SJSA1 (cell line): ENCODE measurements around the gene TMEM184A. TPM values are rescaled to one million over a fixed set of nuclear protein-coding genes. Genes with fewer than 3 reads are reported as not detected.

Experiments used
- DNase-seq, 2 experiments: peaks; one replicate each; pipeline ENCODE4 v3.0.0-alpha.2; 2015 to 2020; ENCODE audit warnings: low spot score in 2 of 2, low read depth in 1 of 2
- H3K27ac ChIP-seq: fragments of 250-450 bp; sonication (Bioruptor Pico); 2 replicates; pipeline ENCODE4 v1.5.1; 2020; ENCODE audit warnings: mild to moderate bottlenecking, moderate library complexity
- H3K27me3 ChIP-seq: fragments of 250-450 bp; sonication (Bioruptor Pico); replicated peaks from 2 replicates; pipeline ENCODE4 v1.5.1; 2020; ENCODE audit warnings: mild to moderate bottlenecking, moderate library complexity
- H3K36me3 ChIP-seq: fragments of 250-450 bp; sonication (Bioruptor Pico); 2 replicates; pipeline ENCODE4 v1.5.1; 2020; ENCODE audit warnings: mild to moderate bottlenecking
- H3K4me1 ChIP-seq: fragments of 250-450 bp; sonication (Bioruptor Pico); replicated peaks from 2 replicates; pipeline ENCODE4 v1.6.1; 2021; ENCODE audit warnings: mild to moderate bottlenecking
- H3K4me3 ChIP-seq: fragments of 250-450 bp; sonication (Bioruptor Pico); 2 replicates; pipeline ENCODE4 v1.5.1; 2020; ENCODE audit warnings: mild to moderate bottlenecking
- H3K9me3 ChIP-seq: fragments of 250-450 bp; sonication (Bioruptor Pico); replicated peaks from 2 replicates; pipeline ENCODE4 v1.5.1; 2020; ENCODE audit warnings: mild to moderate bottlenecking
- total RNA-seq: library from RNA; depleted of rRNA; stranded (reverse); fragments of >200 nt; shearing (Covaris generic); gene quantifications from 2 replicates; pipeline ENCODE4 v1.2.3, GENCODE V29; 2014

Gene TMEM184A
- total RNA-seq, 1 experiment from 2014 or later, result 1.8 TPM

DNA sequence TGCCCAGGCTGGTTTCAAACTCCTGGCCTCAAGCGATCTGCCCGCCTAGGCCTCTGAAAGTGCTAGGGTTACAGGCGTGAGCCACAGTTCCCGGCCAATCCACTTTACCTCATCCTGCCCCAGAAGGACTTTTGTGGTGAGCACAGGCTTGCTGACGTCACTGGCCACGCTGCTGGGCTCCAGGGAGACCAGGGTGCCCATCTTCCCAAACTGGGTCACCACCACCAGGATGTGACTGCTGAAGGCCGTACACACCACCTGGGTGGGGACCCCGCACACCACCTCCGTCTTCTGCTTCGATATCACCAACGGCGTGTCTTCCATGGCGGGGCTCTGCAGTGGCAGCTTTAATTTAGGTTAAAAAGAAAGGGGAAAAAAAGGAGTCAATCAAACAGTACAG lies 13.0 kb upstream of the TMEM184A start:
- Histone ChIP-seq H3K27me3 (no peaks in the 10 kb centered on the region), H3K4me3 (peak overlapping the region; percentile 94), H3K4me1 (peaks cover 33% of the 10 kb centered on the region), H3K9me3 (no peaks in the 10 kb centered on the region; the same call in 1 of the 2 replicates), H3K36me3 (peaks cover 42% of the 10 kb centered on the region), H3K27ac (peak overlapping the region; percentile 82)
- DNase-seq, result peak; percentile 46 to 71

DNA sequence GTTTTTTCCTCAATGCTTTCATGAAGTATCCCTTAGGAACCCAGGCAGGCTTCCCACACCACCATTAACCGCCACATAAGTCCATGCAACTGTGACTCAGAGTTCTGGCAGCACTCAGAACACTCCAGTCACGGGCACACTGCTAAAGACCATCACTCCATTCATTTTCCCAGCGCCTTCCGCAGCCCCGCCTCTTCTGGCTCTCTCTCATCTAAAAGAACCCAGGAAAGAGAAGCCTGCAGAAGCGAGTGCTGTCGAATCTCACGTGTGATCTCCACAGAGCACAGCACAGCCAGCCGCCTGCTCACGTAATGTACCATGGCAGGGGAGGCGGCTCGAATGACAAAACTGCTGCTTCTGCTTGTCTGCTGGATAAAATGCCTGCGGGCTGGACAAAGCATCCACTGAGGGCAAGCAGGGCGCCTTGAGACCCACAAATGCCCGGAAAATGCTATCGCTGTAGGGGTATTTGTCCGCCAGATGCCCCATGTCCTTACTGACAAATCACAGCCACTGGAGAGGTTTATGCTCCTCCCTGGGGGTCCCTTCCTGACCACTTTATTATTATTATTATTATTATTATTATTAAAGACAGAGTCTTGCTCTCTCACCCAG lies 12.0 kb upstream of the TMEM184A start:
- Histone ChIP-seq H3K9me3 (no peaks in the 10 kb centered on the region; the same call in 1 of the 2 replicates), H3K27ac (peak overlapping the region; percentile 42; the same call in 1 of the 2 replicates), H3K4me1 (peaks cover 33% of the 10 kb centered on the region), H3K4me3 (no peak overlapping the region), H3K27me3 (no peaks in the 10 kb centered on the region), H3K36me3 (peaks cover 42% of the 10 kb centered on the region)
- DNase-seq, result no peak

DNA sequence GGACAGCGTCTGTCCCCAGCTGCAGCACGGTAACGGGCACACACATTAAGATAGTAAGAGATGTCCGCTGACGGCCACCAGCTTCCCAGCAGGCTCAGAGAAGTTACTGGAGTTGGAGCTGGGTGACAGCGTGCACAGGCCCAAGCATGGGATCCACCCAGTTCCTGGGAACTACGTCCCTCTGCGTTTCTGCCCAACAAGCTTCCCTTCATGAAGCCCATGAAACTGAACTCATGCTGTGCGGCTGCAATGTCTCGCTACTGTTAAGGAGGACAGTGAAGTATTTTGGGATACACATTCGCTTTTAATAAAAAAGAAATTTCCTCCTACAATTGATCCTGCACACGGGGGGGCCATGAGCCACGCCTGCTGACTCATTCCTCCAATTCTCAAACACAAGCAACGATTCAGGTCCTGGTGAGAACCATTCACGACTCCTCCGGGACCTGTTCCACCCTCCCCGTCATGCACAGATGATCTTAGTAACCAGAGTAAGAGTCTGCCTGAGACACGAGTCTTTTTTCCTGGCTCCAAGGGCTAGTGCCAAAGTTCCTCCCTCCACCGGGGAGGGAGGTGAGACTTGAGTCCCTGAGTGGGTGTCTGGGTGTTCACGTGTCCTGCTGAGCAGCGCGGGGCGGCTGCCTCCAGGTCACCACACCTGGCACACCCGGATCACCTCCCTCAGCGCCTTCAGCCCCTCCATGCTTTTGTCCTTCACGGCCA lies 11.2 kb upstream of the TMEM184A start:
- Histone ChIP-seq H3K36me3 (peaks cover 38% of the 10 kb centered on the region), H3K27ac (peak overlapping the region; percentile 42), H3K27me3 (no peaks in the 10 kb centered on the region), H3K4me1 (peaks cover 33% of the 10 kb centered on the region), H3K4me3 (no peak overlapping the region), H3K9me3 (no peaks in the 10 kb centered on the region; the same call in 1 of the 2 replicates)
- peak in 1 of 2 experiments; percentile 48 for DNase-seq

- Histone ChIP-seq H3K27me3 (no peaks in the 10 kb centered on the region), H3K9me3 (no peaks in the 10 kb centered on the region; the same call in 1 of the 2 replicates), H3K27ac (no peak overlapping the region), H3K4me1 (peaks cover 30% of the 10 kb centered on the region), H3K4me3 (no peak overlapping the region), H3K36me3 (peaks cover 38% of the 10 kb centered on the region)
- DNase-seq, result no peak
Measured at GRCh38 chr7:1566687-1567048, 10.7 kb upstream of the TMEM184A start.

DNA sequence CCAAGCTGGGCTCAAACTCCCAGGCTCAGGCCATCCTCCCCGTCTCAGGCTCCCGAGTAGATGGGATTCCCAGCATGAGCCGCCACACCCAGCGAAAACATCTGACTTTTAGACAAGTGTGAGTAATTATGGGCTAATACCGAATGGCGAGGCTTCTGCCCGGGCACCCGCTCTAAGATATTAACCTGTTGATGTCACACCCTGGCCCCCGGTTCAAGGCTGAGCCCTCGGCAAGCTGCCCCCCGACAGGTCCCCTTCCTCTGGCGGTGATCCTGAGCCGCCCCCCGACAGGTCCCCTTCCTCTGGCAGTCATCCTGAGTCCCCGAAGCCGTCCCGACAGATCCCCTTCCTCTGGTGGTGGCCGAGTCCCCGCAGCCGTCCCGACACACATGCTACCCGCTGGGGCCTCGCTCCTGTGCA lies 8.6 kb upstream of the TMEM184A start:
- Histone ChIP-seq H3K4me3 (no peak overlapping the region), H3K27ac (no peak overlapping the region)
- DNase-seq, result no peak

GRCh38 chr7:1563981-1564602 lies 8.1 kb upstream of the TMEM184A start:
- peaks cover 19% of the 10 kb centered on the region for H3K4me1 ChIP-seq
- H3K4me3 ChIP-seq, result no peak overlapping the region
- no peaks in the 10 kb centered on the region for H3K9me3 ChIP-seq
- no peak overlapping the region for H3K27ac ChIP-seq
- DNase-seq, result no peak
- peaks cover 30% of the 10 kb centered on the region for H3K36me3 ChIP-seq
- H3K27me3 ChIP-seq, result no peaks in the 10 kb centered on the region

More for the DNA sequence above, 8.6 kb upstream of the TMEM184A start:
- Histone ChIP-seq H3K27me3 (no peaks in the 10 kb centered on the region), H3K36me3 (peaks cover 30% of the 10 kb centered on the region), H3K4me1 (peaks cover 22% of the 10 kb centered on the region), H3K9me3 (no peaks in the 10 kb centered on the region)

DNA sequence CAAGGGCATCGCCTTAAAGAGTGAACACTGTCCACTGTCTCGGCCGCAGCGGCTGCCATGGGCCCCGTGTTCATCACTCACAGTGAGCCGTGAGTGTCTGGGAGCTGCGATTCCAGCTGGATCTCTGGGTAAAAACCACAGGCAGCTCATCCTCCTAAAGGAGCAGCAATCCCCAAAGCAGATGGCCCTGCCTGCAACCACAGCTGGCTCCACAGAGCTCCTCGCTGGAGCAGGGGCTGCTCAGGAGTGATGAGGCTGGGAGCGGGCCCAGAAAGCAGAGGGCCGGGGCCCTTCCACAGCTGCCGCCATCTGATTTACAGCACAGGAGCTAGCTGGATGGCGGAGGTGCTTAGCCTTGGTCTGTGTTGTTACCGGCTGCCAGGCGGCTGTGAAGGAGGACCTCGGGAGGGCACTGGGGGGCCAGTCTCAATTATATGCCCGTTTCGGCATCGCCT lies 6.6 kb upstream of the TMEM184A start:
- Histone ChIP-seq H3K9me3 (no peaks in the 10 kb centered on the region), H3K36me3 (peaks cover 24% of the 10 kb centered on the region), H3K27ac (no peak overlapping the region), H3K4me3 (no peak overlapping the region), H3K27me3 (no peaks in the 10 kb centered on the region), H3K4me1 (peaks cover 7% of the 10 kb centered on the region)
- no peak for DNase-seq

DNA sequence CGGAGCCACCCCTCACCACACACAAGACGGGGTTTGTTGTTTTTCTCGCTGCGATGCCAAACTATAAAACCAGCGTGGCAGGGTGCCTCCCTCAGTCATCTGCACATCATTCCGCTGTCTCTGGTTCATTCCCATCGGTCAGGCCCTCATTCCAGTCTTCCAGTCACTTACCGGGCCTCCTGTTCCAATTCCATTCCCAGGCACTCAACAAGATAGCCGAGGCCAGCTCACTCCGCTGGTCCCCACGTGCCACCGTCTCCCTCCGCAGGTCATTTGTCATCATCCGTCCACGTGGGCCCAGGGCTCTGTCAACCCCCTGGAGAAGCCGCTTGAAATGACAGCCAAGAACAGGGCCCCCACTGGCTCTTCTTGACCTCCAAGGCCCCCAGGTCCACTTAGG lies 6.1 kb upstream of the TMEM184A start:
- Histone ChIP-seq H3K4me3 (no peak overlapping the region), H3K36me3 (peaks cover 19% of the 10 kb centered on the region), H3K27ac (no peak overlapping the region), H3K27me3 (no peaks in the 10 kb centered on the region), H3K9me3 (no peaks in the 10 kb centered on the region), H3K4me1 (peaks cover 2% of the 10 kb centered on the region)
- DNase-seq, result no peak

- Histone ChIP-seq H3K36me3 (peaks cover 12% of the 10 kb centered on the region; the same call in 1 of the 2 replicates), H3K27ac (no peak overlapping the region), H3K9me3 (no peaks in the 10 kb centered on the region), H3K27me3 (no peaks in the 10 kb centered on the region), H3K4me3 (no peak overlapping the region), H3K4me1 (peaks cover 4% of the 10 kb centered on the region)
- DNase-seq, result no peak
Measured at GRCh38 chr7:1561036-1561940, 5.3 kb upstream of the TMEM184A start.

DNA sequence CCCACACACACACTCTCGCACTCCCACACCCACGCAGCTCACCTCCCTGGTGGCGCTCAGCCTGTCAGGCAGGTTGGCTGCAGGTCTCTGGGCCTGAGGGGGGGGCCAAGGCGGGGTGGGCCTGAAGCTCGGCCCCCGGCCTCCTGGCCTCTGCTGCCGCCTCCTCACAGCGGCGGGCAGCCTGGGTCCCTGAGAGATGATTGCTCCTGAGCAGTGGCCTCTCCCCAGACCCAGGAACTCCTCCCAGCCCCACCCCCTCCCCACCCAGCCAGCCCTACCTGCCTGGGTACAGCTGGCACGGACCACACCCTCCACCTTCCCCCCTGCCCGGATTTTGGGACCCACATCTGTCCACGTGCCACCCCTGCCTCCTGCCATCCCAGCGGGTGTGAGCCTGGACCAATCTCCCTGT lies 4.6 kb upstream of the TMEM184A start:
- Histone ChIP-seq H3K9me3 (no peaks in the 10 kb centered on the region), H3K27ac (no peak overlapping the region), H3K4me3 (no peak overlapping the region), H3K36me3 (peaks cover 7% of the 10 kb centered on the region; the same call in 1 of the 2 replicates), H3K4me1 (peaks cover 10% of the 10 kb centered on the region), H3K27me3 (no peaks in the 10 kb centered on the region)
- DNase-seq, result no peak

GRCh38 chr7:1559626-1560590 lies 3.9 kb upstream of the TMEM184A start:
- H3K4me3 ChIP-seq, result no peak overlapping the region
- H3K27ac ChIP-seq, result no peak overlapping the region
- H3K36me3 ChIP-seq, result 0 out of 2 replicates have a peak, but pooled peaks cover under 1% of the 10 kb centered on the region
- no peaks in the 10 kb centered on the region for H3K27me3 ChIP-seq
- DNase-seq, result no peak
- H3K4me1 ChIP-seq, result peaks cover 17% of the 10 kb centered on the region
- no peaks in the 10 kb centered on the region for H3K9me3 ChIP-seq

GRCh38 chr7:1558841-1559625 lies 3.0 kb upstream of the TMEM184A start:
- H3K4me1 ChIP-seq, result peaks cover 24% of the 10 kb centered on the region
- no peak for DNase-seq
- H3K4me3 ChIP-seq, result no peak overlapping the region
- no peaks in the 10 kb centered on the region for H3K27me3 ChIP-seq
- no peaks in the 10 kb centered on the region for H3K36me3 ChIP-seq
- H3K27ac ChIP-seq, result no peak overlapping the region
- H3K9me3 ChIP-seq, result no peaks in the 10 kb centered on the region
